H4 (cell line): ENCODE results near the gene MEGF6. TPM values are rescaled to one million over a fixed set of nuclear protein-coding genes. Genes with fewer than 3 reads are reported as not detected.
"Not testable (repeated sequence)": the region's sequence is repeated elsewhere in the genome, so short reads cannot be mapped to it uniquely, and the experiment has no call there.

Source experiments
- DNase-seq: peaks from one replicate; pipeline ENCODE4 v3.0.0-alpha.2; 2015; ENCODE audit warnings: low spot score
- total RNA-seq: library from RNA; depleted of rRNA; stranded (reverse); fragments of >200 nt; shearing (Covaris generic); gene quantifications from 2 replicates; pipeline ENCODE4 v1.2.3, GENCODE V29; 2014

Gene MEGF6
- total RNA-seq, 1 experiment from 2014 or later: 1.1 TPM

- no peak for DNase-seq
Observed at GRCh38 chr1:3595949-3596348, 15.4 kb downstream of the MEGF6 start.

- DNase-seq: no peak
Observed at GRCh38 chr1:3594706-3595377, 16.5 kb downstream of the MEGF6 start.

GRCh38 chr1:3593745-3594144, 17.6 kb downstream of the MEGF6 start:
- no peak for DNase-seq

- DNase-seq: no peak
Observed at GRCh38 chr1:3593334-3593733, 18.0 kb downstream of the MEGF6 start.

GRCh38 chr1:3590951-3591865, 20.1 kb downstream of the MEGF6 start:
- DNase-seq: no peak

- DNase-seq: no peak
Observed at GRCh38 chr1:3590139-3590763, 21.1 kb downstream of the MEGF6 start.

GRCh38 chr1:3588395-3588794, 22.9 kb downstream of the MEGF6 start:
- DNase-seq: no peak

- DNase-seq: no peak
Observed at GRCh38 chr1:3586986-3587759, 24.1 kb downstream of the MEGF6 start.

GRCh38 chr1:3585940-3586568, 25.3 kb downstream of the MEGF6 start:
- DNase-seq: no peak

- DNase-seq: not testable (repeated sequence)
Observed at GRCh38 chr1:3585353-3585868, 25.9 kb downstream of the MEGF6 start.

GRCh38 chr1:3584915-3585314, 26.4 kb downstream of the MEGF6 start:
- DNase-seq: no peak

GRCh38 chr1:3583751-3584150, 27.6 kb downstream of the MEGF6 start:
- DNase-seq: not testable (repeated sequence)

GRCh38 chr1:3581296-3582036, 29.8 kb downstream of the MEGF6 start:
- DNase-seq: no peak

- DNase-seq: no peak
Observed at GRCh38 chr1:3580231-3580630, 31.1 kb downstream of the MEGF6 start.

- no peak for DNase-seq
Observed at GRCh38 chr1:3579626-3580025, 31.7 kb downstream of the MEGF6 start.

GRCh38 chr1:3578906-3579305, 32.4 kb downstream of the MEGF6 start:
- DNase-seq: no peak

- no peak for DNase-seq
Observed at GRCh38 chr1:3578433-3578805, 32.9 kb downstream of the MEGF6 start.

GRCh38 chr1:3577711-3578432, 33.4 kb downstream of the MEGF6 start:
- DNase-seq: no peak

GRCh38 chr1:3577300-3577699, 34.0 kb downstream of the MEGF6 start:
- DNase-seq: no peak

GRCh38 chr1:3575993-3576392, 35.3 kb downstream of the MEGF6 start:
- DNase-seq: no peak
